Measurements from ENCODE around the gene APOA4.

- TF ChIP-seq USF2 (IDR thresholded peaks at IDR 0.05) (no peak), RCOR1 (IDR thresholded peaks at IDR 0.05; ENCODE audit: low read depth, low read length) (no peak), CEBPB (IDR thresholded peaks at IDR 0.05) (no peak), MAFK (IDR thresholded peaks at IDR 0.05; ENCODE audit: partially characterized antibody) (no peak), MYC (IDR thresholded peaks at IDR 0.05; ENCODE audit: borderline replicate concordance, low read length) (no peak), EP300 (IDR thresholded peaks at IDR 0.05) (no peak), NFE2L2 (conservative IDR thresholded peaks at IDR 0.05; ENCODE audit: low read length) (no peak)
- TF ChIP-seq, protein P1, sequence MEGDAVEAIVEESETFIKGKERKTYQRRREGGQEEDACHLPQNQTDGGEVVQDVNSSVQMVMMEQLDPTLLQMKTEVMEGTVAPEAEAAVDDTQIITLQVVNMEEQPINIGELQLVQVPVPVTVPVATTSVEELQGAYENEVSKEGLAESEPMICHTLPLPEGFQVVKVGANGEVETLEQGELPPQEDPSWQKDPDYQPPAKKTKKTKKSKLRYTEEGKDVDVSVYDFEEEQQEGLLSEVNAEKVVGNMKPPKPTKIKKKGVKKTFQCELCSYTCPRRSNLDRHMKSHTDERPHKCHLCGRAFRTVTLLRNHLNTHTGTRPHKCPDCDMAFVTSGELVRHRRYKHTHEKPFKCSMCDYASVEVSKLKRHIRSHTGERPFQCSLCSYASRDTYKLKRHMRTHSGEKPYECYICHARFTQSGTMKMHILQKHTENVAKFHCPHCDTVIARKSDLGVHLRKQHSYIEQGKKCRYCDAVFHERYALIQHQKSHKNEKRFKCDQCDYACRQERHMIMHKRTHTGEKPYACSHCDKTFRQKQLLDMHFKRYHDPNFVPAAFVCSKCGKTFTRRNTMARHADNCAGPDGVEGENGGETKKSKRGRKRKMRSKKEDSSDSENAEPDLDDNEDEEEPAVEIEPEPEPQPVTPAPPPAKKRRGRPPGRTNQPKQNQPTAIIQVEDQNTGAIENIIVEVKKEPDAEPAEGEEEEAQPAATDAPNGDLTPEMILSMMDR (IDR thresholded peaks at IDR 0.05): no peak
Observed at GRCh38 chr11:116827461-116827860, 4.4 kb upstream of the APOA4 start.
